ENCODE measurements around the gene KMT2A. TPM values are rescaled to one million over a fixed set of nuclear protein-coding genes. Genes with fewer than 3 reads are reported as not detected.
A peak's percentile ranks its signal among the peaks of the same experiment; 100 is the strongest.
"Not testable (repeated sequence)": the region's sequence is repeated elsewhere in the genome, so short reads cannot be mapped to it uniquely, and the experiment has no call there.

The KMT2A gene
- total RNA-seq, 1 experiment from 2014 or later: 20.5 TPM

GRCh38 chr11:118434123-118434552 lies 2.2 kb upstream of the KMT2A start:
- in situ Hi-C loops (cut with HindIII; ENCODE audit: low sequenced_read_pairs): no loop called here
- DNase-seq (ENCODE audit: low spot score): peak; percentile 83

GRCh38 chr11:118434553-118435289 lies 1.6 kb upstream of the KMT2A start:
- in situ Hi-C loops (cut with HindIII; ENCODE audit: low sequenced_read_pairs): no loop called here
- DNase-seq (ENCODE audit: low spot score): no peak

DNA sequence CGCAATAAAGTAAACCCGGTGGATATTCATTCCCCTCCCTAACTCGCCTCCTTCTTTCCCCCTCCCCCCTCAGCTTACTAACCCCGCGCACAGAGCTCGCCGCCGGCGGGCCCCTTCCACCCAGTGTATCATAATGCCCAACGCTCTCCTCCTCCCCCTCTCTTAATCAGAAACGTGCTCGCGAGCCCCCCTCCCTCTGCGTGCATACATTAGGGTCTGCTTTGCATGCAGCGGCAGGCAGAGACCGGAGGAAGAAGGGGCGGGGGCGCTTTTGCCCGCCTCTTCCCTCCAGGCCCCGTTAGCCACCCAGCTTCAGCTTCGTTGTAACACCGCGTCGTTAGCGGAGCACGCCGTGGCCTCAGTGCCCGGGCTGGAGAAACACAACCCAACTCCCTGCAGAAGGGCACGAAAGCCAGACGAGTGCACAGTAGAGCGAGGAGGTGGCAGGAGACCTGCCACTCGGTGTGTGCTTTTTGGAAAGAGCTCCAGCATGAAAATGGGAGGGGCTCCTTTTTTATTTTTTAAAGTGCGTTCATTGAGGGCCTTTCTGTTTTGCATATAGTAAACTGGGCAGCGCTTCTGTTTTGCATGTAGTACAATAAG lies 901 bp upstream of the KMT2A start:
- in situ Hi-C loops (cut with HindIII; ENCODE audit: low sequenced_read_pairs): no loop called here
- DNase-seq (ENCODE audit: low spot score): peak; percentile 73

DNA sequence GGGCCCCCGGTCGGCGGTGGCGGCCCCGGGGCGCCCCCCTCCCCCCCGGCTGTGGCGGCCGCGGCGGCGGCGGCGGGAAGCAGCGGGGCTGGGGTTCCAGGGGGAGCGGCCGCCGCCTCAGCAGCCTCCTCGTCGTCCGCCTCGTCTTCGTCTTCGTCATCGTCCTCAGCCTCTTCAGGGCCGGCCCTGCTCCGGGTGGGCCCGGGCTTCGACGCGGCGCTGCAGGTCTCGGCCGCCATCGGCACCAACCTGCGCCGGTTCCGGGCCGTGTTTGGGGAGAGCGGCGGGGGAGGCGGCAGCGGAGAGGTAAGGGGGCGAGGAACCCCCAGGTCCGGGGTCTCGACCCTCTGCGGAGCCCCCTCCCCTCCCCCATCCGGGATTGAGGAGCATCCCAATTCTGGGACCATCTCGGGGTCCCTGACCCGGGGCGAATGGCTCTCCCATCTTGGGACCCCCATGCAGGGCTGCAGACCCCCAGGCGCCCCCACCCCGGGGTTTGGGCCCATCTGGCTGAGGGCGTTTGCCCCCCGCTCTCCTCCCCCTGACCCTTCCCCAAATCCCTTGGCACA lies 431 bp downstream of the KMT2A start:
- DNase-seq (ENCODE audit: low spot score): no peak
- in situ Hi-C loops (cut with HindIII; ENCODE audit: low sequenced_read_pairs): no loop called here

GRCh38 chr11:118437208-118438125 lies 1.2 kb downstream of the KMT2A start:
- peak; percentile 56 for DNase-seq (ENCODE audit: low spot score)

DNA sequence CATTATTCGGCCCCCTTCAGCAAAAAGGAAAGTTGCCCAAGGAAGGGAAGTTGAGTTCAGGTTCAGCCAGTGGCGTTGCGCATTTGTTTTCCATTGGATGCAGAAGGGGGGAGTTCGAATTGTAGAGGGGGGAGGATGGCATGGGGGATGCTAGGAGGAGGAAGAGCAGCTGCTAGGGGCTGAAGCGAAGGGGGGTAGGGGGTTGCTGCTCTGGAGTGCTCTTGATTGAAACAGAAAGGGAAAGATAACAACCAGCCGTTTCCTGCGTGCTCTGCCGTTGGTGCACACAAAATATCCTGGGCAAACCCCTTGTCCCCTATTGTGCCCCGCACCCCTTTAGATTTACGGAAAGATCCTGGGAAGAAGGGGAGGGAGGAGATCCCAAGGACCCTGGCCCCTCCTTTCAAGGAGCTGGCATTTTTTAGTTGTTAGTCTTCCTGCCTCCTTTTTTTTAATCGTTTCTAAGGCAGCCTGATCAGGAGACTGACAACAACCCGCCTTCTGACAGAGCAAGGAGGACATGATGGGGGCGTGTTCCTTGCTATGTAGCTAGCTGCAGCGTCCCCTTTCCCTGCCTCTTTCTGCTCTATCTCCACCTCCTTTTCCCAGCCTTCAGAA lies 2.1 kb downstream of the KMT2A start:
- DNase-seq (ENCODE audit: low spot score): peak; percentile 69
- in situ Hi-C loops (cut with HindIII; ENCODE audit: low sequenced_read_pairs): no loop called here

More at GRCh38 chr11:118437208-118438125, 1.2 kb downstream of the KMT2A start:
- in situ Hi-C loops (cut with HindIII; ENCODE audit: low sequenced_read_pairs): no loop called here

GRCh38 chr11:118439646-118440045 lies 3.4 kb downstream of the KMT2A start:
- DNase-seq (ENCODE audit: low spot score): no peak
- in situ Hi-C loops (cut with HindIII; ENCODE audit: low sequenced_read_pairs): no loop called here

GRCh38 chr11:118441770-118442275 lies 5.5 kb downstream of the KMT2A start:
- in situ Hi-C loops (cut with HindIII; ENCODE audit: low sequenced_read_pairs): no loop called here
- DNase-seq (ENCODE audit: low spot score): peak; percentile 41

- DNase-seq (ENCODE audit: low spot score): no peak
- in situ Hi-C loops (cut with HindIII; ENCODE audit: low sequenced_read_pairs): no loop called here
These were observed 6.0 kb downstream of the KMT2A start for GRCh38 chr11:118442301-118442700.

- in situ Hi-C loops (cut with HindIII; ENCODE audit: low sequenced_read_pairs): no loop called here
- DNase-seq (ENCODE audit: low spot score): no peak
These were observed 6.8 kb downstream of the KMT2A start for GRCh38 chr11:118442908-118443589.

GRCh38 chr11:118443590-118444218 lies 7.4 kb downstream of the KMT2A start:
- DNase-seq (ENCODE audit: low spot score): no peak
- in situ Hi-C loops (cut with HindIII; ENCODE audit: low sequenced_read_pairs): no loop called here

DNA sequence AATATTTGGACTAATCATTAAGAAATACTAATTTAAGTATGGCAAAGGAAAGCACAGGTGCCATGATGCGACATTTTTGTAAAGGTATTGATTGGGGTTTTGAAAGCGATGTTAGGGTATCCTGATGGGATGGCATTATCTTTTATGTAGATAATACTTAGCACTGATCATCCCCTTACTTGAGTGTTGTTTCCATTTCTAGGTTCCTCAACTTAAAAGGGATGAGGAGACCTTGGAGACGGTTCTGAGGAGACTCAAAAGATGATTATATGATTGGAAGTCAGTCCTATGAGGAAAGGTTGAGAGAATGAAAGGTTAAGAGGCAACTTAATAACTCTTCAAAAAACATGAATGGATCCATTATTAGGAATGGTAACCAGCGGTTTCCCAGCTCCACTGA lies 11.1 kb downstream of the KMT2A start:
- no peak for DNase-seq (ENCODE audit: low spot score)
- in situ Hi-C loops (cut with HindIII; ENCODE audit: low sequenced_read_pairs): no loop called here

DNA sequence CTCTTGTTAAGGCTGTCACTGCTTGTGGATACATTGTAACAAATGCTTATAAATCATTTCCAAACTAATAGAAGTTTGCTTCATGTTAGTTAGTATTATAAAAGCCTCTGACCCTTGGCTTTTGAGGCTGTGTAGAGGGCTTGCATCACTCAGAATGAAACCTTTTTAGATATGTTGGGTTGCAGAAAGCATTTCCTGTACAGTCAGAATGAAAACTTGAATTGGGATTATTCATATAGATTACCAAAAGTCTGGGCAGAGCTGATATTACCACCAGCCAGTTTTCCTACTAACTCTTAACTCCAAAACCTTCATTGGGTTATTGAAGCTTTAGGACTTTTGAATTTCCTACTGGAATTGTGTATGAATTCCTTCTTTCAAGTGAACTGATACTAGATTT lies 12.0 kb downstream of the KMT2A start:
- no peak for DNase-seq (ENCODE audit: low spot score)
- in situ Hi-C loops (cut with HindIII; ENCODE audit: low sequenced_read_pairs): no loop called here

GRCh38 chr11:118449316-118449918 lies 13.1 kb downstream of the KMT2A start:
- in situ Hi-C loops (cut with HindIII; ENCODE audit: low sequenced_read_pairs): no loop called here
- no peak for DNase-seq (ENCODE audit: low spot score)

DNA sequence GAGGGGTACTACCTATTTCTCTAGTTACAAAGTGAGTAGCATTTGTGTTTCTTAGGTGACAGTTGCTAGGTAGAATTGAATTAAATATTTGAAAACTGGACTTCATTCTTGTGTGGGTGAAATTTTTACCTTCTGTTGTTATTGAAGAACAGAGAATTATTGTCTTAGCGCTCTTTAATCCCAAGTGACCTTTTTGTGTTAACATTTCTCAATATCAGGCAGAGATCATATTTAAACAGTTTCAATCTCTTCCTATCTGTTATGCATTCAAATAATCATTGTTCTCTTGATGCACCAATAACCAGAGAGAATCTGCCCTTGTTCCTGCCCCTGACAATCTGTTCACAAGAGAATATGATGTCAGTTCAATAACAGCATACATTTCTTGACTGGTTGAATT lies 14.2 kb downstream of the KMT2A start:
- in situ Hi-C loops (cut with HindIII; ENCODE audit: low sequenced_read_pairs): no loop called here
- DNase-seq (ENCODE audit: low spot score): no peak

DNA sequence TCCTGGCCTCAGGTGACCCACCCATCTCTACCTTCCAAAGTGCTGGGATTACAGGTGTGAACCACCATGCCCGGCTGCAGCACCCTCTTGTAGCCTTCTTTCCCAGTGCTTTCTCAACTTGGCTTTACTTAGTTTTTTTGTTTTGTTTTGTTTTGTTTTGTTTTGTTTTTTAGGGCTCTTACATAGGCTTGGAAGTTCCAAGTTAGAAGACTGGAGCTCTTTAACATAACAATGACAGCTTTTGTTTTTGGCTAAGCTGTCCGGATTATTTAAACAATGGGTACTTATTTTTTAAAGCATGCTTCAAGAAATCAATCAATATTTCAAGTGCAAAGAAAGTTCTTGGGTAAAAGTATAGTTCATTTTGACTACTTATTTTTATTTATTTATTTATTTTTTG lies 25.9 kb downstream of the KMT2A start:
- in situ Hi-C loops (cut with HindIII; ENCODE audit: low sequenced_read_pairs): no loop called here
- DNase-seq (ENCODE audit: low spot score): no peak

GRCh38 chr11:118468968-118469367 lies 32.7 kb downstream of the KMT2A start:
- in situ Hi-C loops (cut with HindIII; ENCODE audit: low sequenced_read_pairs); DNase-seq (ENCODE audit: low spot score): not testable (repeated sequence)

- in situ Hi-C loops (cut with HindIII; ENCODE audit: low sequenced_read_pairs): no loop called here
- no peak for DNase-seq (ENCODE audit: low spot score)
These were observed 34.7 kb downstream of the KMT2A start for GRCh38 chr11:118471030-118471429.
